Activated CD4-positive, alpha-beta memory T cell treated with anti-CD3 and anti-CD28 coated beads, Interleukin-2, amount 10 ng/mL, durations not matched to agents 7 days and 5 days (primary cell): ENCODE data around the gene BLOC1S5. TPM values are rescaled to one million over a fixed set of nuclear protein-coding genes. Genes with fewer than 3 reads are reported as not detected.
A peak's percentile ranks its signal among the peaks of the same experiment; 100 is the strongest.

ENCODE experiments used
- CTCF ChIA-PET: fragments of 350-600 bp; sonication (Branson Sonifier 250); formaldehyde crosslinking; loops from one replicate; lab custom pipeline; 2021; ENCODE audit warnings: antibody characterized with exemption, inconsistent platforms; lab: Charles Lee
- POLR2A ChIA-PET: fragments of 350-600 bp; sonication (Branson Sonifier 250); formaldehyde crosslinking; loops from one replicate; lab custom pipeline; 2021; ENCODE audit warnings: antibody characterized with exemption; lab: Charles Lee
- DNase-seq: peaks from one replicate; pipeline ENCODE4 v3.0.0-alpha.2; 2020
- H3K27ac Mint-ChIP-seq: one replicate; pipeline ENCODE4 v1.8.0; 2021; ENCODE audit warnings: mild to moderate bottlenecking, mixed read lengths
- H3K27me3 Mint-ChIP-seq: one replicate; pipeline ENCODE4 v1.8.0; 2021; ENCODE audit warnings: mixed read lengths
- H3K36me3 Mint-ChIP-seq: one replicate; pipeline ENCODE4 v1.8.0; 2021; ENCODE audit warnings: low read depth, mixed read lengths
- H3K4me1 Mint-ChIP-seq: one replicate; pipeline ENCODE4 v1.8.0; 2021; ENCODE audit warnings: mixed read lengths
- H3K4me3 Mint-ChIP-seq: one replicate; pipeline ENCODE4 v1.8.0; 2021; ENCODE audit warnings: mild to moderate bottlenecking, mixed read lengths
- H3K9me3 Mint-ChIP-seq: one replicate; pipeline ENCODE4 v1.8.0; 2021; ENCODE audit warnings: mixed read lengths
- total RNA-seq, 2 experiments: library from RNA; stranded (reverse); gene quantifications; one replicate each; pipeline ENCODE4 v1.2.3, GENCODE V29; 2021

Gene BLOC1S5
- total RNA-seq, 2 experiments from 2014 or later: 22.8 to 23.4 TPM

GRCh38 chr6:8088886-8089285, 24.7 kb upstream of the BLOC1S5 start:
- POLR2A ChIA-PET: no interaction called here
- CTCF ChIA-PET: no interaction called here

DNA sequence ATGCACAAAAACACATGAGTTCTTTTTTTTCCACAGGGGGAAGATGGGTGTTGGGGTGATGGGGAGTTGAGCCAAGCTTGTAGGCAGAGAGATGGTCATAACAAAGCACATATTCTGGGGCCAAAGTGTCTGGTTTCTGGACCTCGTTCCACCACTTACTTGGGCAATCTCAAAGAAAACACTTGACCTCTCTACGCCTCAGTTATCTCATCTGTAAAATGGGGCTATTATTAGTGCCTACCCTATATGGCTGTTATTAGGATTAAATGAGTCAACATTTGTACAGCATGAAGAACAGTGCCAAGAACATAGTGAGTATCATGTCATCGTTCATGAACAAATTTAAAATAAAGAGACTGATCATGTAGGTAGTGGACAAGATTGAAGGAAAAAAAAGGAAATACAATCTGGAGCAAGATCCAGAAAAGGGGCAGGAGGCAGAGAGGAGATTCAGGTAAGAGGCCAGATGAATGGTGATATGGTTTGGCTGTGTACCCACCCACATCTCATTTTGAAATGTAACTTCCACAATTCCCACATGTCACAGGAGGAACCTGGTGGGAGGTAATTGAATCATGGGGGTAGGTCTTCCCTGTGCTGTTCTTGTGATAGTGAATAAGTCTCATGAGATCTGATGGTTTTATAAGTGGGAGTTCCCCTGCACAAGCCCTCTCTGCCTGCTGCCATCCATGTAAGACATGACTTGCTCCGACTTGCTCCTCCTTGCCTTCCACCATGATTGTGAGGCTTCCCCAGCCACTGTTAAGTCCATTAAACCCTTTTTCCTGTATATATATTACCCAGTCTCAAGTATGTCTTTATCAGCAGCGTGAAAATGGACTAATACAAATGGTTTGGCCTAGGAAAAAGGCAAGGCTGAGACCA, 23.9 kb upstream of the BLOC1S5 start:
- CTCF ChIA-PET: no interaction called here
- H3K9me3 Mint-ChIP-seq: peaks cover 9% of the 10 kb centered on the region
- DNase-seq: no peak
- no peak overlapping the region for H3K4me3 Mint-ChIP-seq
- POLR2A ChIA-PET: interaction anchor here (0.8 kb wide), 1 partner anchor 15 kb away, joined by 3 read pairs; the partner anchor contains the start of gene EEF1E1
- no peaks in the 10 kb centered on the region for H3K27me3 Mint-ChIP-seq
- H3K27ac Mint-ChIP-seq: no peak overlapping the region
- peaks cover 16% of the 10 kb centered on the region for H3K4me1 Mint-ChIP-seq
- H3K36me3 Mint-ChIP-seq: peaks cover 63% of the 10 kb centered on the region

More at GRCh38 chr6:8088886-8089285, 24.7 kb upstream of the BLOC1S5 start:
- peaks cover 61% of the 10 kb centered on the region for H3K36me3 Mint-ChIP-seq
- no peaks in the 10 kb centered on the region for H3K27me3 Mint-ChIP-seq
- H3K27ac Mint-ChIP-seq: no peak overlapping the region
- no peak for DNase-seq
- peaks cover 9% of the 10 kb centered on the region for H3K9me3 Mint-ChIP-seq
- H3K4me3 Mint-ChIP-seq: no peak overlapping the region
- H3K4me1 Mint-ChIP-seq: peaks cover 11% of the 10 kb centered on the region

DNA sequence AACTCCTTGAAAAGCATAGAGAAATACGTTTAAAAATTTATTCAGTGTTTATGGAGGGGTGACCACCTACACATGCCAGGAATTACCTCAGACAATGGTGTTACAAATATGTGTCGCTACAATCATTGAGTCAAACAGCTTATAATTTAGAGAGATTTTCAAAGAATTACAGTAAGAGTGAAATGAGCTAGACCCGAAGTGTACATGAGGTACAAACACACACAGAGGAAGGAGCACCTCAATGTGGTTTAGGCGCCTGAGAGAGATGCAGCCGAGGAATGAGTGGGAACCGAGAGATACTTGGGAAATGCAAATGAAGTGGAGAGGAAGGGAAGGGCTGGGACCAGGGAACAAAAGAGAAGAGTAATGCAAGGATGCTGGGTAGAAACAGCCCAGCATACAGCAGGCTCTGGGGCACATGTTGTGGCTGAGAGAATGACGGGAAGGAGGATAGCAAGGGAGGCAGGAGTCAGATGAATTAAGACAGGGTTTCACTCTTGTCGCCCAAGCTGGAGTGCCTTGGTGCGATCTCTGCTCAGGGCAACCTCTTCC, 22.6 kb upstream of the BLOC1S5 start:
- CTCF ChIA-PET: no interaction called here

DNA sequence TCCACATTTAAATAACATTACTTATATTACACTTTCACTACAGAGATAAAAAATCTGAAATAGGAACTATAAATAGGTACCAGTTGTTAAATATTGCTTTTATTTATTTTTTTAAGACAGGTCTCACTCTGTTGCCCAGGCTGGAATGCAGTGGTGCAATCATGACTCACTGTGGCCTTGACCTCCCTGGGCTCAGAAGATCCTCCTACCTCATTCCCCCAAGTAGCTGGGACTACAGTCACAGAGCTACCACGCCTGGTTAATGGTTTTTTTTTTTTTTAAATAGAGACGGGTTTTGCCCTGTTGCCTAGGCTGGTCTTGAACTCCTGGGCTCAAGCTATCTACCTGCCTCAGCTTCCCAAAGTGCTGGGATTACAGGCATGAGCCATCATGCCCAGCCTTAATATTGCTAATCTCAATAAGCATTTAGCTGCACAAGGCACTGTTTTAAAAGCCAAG, 20.9 kb upstream of the BLOC1S5 start:
- no peaks in the 10 kb centered on the region for H3K27me3 Mint-ChIP-seq
- ChIA-PET POLR2A (interaction anchor here (1.0 to 3.4 kb wide), 2 partner anchors 16 to 21 kb away, joined by 4 to 15 read pairs; partner anchors contain the start of genes BLOC1S5 and EEF1E1), CTCF (interaction anchor here (0.9 to 1.4 kb wide), 3 partner anchors 17 to 27 kb away, joined by 3 read pairs; partner anchors contain the start of genes BLOC1S5 and EEF1E1)
- H3K4me3 Mint-ChIP-seq: no peak overlapping the region
- peaks cover 4% of the 10 kb centered on the region for H3K9me3 Mint-ChIP-seq
- no peak overlapping the region for H3K27ac Mint-ChIP-seq
- H3K4me1 Mint-ChIP-seq: peaks cover 24% of the 10 kb centered on the region
- no peak for DNase-seq
- peaks cover 51% of the 10 kb centered on the region for H3K36me3 Mint-ChIP-seq

More for the DNA sequence above, 22.6 kb upstream of the BLOC1S5 start:
- H3K27ac Mint-ChIP-seq: peak overlapping the region; percentile 32
- no peak for DNase-seq
- H3K27me3 Mint-ChIP-seq: no peaks in the 10 kb centered on the region
- peaks cover 9% of the 10 kb centered on the region for H3K9me3 Mint-ChIP-seq
- H3K4me3 Mint-ChIP-seq: no peak overlapping the region
- peaks cover 63% of the 10 kb centered on the region for H3K36me3 Mint-ChIP-seq
- H3K4me1 Mint-ChIP-seq: peaks cover 20% of the 10 kb centered on the region
- POLR2A ChIA-PET: interaction anchor here (3.4 kb wide), 1 partner anchor 14 kb away, joined by 15 read pairs; the partner anchor contains the start of gene EEF1E1

- peaks cover 28% of the 10 kb centered on the region for H3K4me1 Mint-ChIP-seq
- H3K27me3 Mint-ChIP-seq: no peaks in the 10 kb centered on the region
- H3K36me3 Mint-ChIP-seq: peaks cover 52% of the 10 kb centered on the region
- no peak for DNase-seq
- peaks cover 3% of the 10 kb centered on the region for H3K9me3 Mint-ChIP-seq
- H3K27ac Mint-ChIP-seq: no peak overlapping the region
- no peak overlapping the region for H3K4me3 Mint-ChIP-seq
- ChIA-PET POLR2A (interaction anchor here (3.4 kb wide), 1 partner anchor 17 kb away, joined by 15 read pairs; the partner anchor contains the start of gene EEF1E1), CTCF (interaction anchor here (0.9 to 1.1 kb wide), 2 partner anchors 20 to 27 kb away, joined by 3 read pairs; partner anchors contain the start of gene BLOC1S5)
These were observed 20.4 kb upstream of the BLOC1S5 start for GRCh38 chr6:8084586-8084985.

- Mint-ChIP-seq H3K4me3 (no peak overlapping the region), H3K36me3 (peaks cover 42% of the 10 kb centered on the region), H3K27me3 (no peaks in the 10 kb centered on the region), H3K4me1 (peaks cover 28% of the 10 kb centered on the region), H3K27ac (no peak overlapping the region), H3K9me3 (no peaks in the 10 kb centered on the region)
- CTCF ChIA-PET: no interaction called here
- DNase-seq: no peak
- POLR2A ChIA-PET: no interaction called here
These were observed 19.0 kb upstream of the BLOC1S5 start for GRCh38 chr6:8082954-8083858.

GRCh38 chr6:8082572-8082953, 18.4 kb upstream of the BLOC1S5 start:
- DNase-seq: no peak
- peaks cover 38% of the 10 kb centered on the region for H3K36me3 Mint-ChIP-seq
- no peak overlapping the region for H3K27ac Mint-ChIP-seq
- H3K4me1 Mint-ChIP-seq: peaks cover 25% of the 10 kb centered on the region
- ChIA-PET POLR2A (no interaction called here), CTCF (interaction anchor here (0.6 kb wide), 1 partner anchor 578 kb away, joined by 3 read pairs; no protein-coding TSS in a partner anchor)
- H3K27me3 Mint-ChIP-seq: no peaks in the 10 kb centered on the region
- H3K4me3 Mint-ChIP-seq: no peak overlapping the region
- H3K9me3 Mint-ChIP-seq: no peaks in the 10 kb centered on the region

- Mint-ChIP-seq H3K36me3 (peaks cover 22% of the 10 kb centered on the region), H3K27me3 (no peaks in the 10 kb centered on the region), H3K4me1 (peaks cover 17% of the 10 kb centered on the region), H3K27ac (no peak overlapping the region), H3K9me3 (no peaks in the 10 kb centered on the region), H3K4me3 (no peak overlapping the region)
- ChIA-PET CTCF (no interaction called here), POLR2A (no interaction called here)
- no peak for DNase-seq
These were observed 16.4 kb upstream of the BLOC1S5 start for GRCh38 chr6:8080362-8081151.

GRCh38 chr6:8079126-8079525, 14.9 kb upstream of the BLOC1S5 start:
- CTCF ChIA-PET: no interaction called here
- Mint-ChIP-seq H3K4me3 (no peak overlapping the region), H3K36me3 (peaks cover 22% of the 10 kb centered on the region), H3K27ac (no peak overlapping the region), H3K9me3 (no peaks in the 10 kb centered on the region), H3K27me3 (no peaks in the 10 kb centered on the region), H3K4me1 (peaks cover 17% of the 10 kb centered on the region)
- DNase-seq: no peak
- POLR2A ChIA-PET: no interaction called here

DNA sequence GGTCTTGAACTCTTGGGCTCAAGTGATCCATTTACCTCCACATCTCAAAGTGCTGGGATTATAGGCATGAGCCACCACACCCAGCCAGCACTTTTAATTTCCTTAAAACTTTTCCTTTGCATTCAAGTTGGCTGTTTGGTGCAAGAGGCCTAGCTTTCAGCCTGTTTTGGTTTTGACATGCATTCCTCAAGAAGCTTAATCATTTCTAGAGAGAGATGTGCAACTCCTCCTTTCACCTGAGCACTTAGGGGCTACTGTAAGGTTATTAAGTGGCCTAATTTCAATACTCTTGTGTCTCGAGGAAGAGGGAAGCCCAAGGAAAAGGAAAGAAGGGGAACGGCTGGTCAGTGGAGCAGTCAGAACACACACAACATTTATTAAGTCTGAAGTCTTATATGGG, 13.8 kb upstream of the BLOC1S5 start:
- Mint-ChIP-seq H3K36me3 (peaks cover 17% of the 10 kb centered on the region), H3K9me3 (no peaks in the 10 kb centered on the region), H3K27ac (no peak overlapping the region), H3K4me3 (no peak overlapping the region), H3K27me3 (no peaks in the 10 kb centered on the region), H3K4me1 (peaks cover 13% of the 10 kb centered on the region)
- no peak for DNase-seq
- ChIA-PET POLR2A (no interaction called here), CTCF (no interaction called here)

DNA sequence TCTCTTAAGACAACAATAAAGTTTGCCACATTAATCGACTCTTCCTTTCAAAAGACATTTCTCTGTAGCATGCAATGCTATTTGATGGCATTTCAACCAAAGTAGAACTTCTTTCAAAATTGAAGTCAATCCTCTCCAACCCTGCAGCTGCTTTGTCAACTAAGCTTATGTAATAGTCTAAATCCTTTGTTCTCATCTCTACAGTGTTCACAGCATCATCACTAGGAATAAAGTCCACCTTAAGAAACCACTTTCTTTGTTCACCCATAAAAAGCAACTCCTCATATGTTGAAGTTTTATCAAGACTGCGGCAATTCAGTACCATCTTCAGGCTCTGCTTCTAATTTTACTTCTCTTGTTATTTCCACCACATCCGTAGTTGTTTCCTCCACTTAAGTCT, 11.5 kb upstream of the BLOC1S5 start:
- ChIA-PET POLR2A (no interaction called here), CTCF (no interaction called here)
- H3K27ac Mint-ChIP-seq: no peak overlapping the region
- peaks cover 6% of the 10 kb centered on the region for H3K4me1 Mint-ChIP-seq
- H3K36me3 Mint-ChIP-seq: peaks cover 10% of the 10 kb centered on the region
- DNase-seq: no peak
- no peaks in the 10 kb centered on the region for H3K27me3 Mint-ChIP-seq
- no peaks in the 10 kb centered on the region for H3K9me3 Mint-ChIP-seq
- no peak overlapping the region for H3K4me3 Mint-ChIP-seq

- POLR2A ChIA-PET: no interaction called here
- CTCF ChIA-PET: no interaction called here
These were observed 11.0 kb upstream of the BLOC1S5 start for GRCh38 chr6:8075185-8075584.

More at GRCh38 chr6:8075185-8075584, 11.0 kb upstream of the BLOC1S5 start:
- H3K27ac Mint-ChIP-seq: no peak overlapping the region
- peaks cover 4% of the 10 kb centered on the region for H3K4me1 Mint-ChIP-seq
- H3K4me3 Mint-ChIP-seq: no peak overlapping the region
- H3K27me3 Mint-ChIP-seq: no peaks in the 10 kb centered on the region
- H3K36me3 Mint-ChIP-seq: peaks cover 10% of the 10 kb centered on the region
- no peaks in the 10 kb centered on the region for H3K9me3 Mint-ChIP-seq
- no peak for DNase-seq
